A673 (cell line): ENCODE measurements around the gene LSR. TPM values are rescaled to one million over a fixed set of nuclear protein-coding genes. Genes with fewer than 3 reads are reported as not detected.

ENCODE experiments used
- BruUV-seq: library from RNA; stranded (reverse); fragments of 400-500 nt; replicated peaks from 2 replicates; lab custom pipeline; 2021; lab: Mats Ljungman, UMichigan
- CTCF ChIA-PET: fragments of 300-600 bp; sonication (Branson Sonifier 250); formaldehyde crosslinking; loops from one replicate; lab custom pipeline; 2022; ENCODE audit warnings: antibody characterized with exemption; lab: Charles Lee
- POLR2A ChIA-PET: fragments of 300-600 bp; sonication (Branson Sonifier 250); formaldehyde crosslinking; loops from one replicate; lab custom pipeline; 2022; ENCODE audit warnings: antibody characterized with exemption; ENCODE audit not compliant: low non-redundant PET; lab: Charles Lee
- DNase-seq: peaks from one replicate; pipeline ENCODE4 v3.0.0-alpha.2; 2015; ENCODE audit warnings: low spot score
- H3K27ac ChIP-seq: fragments of 200-600 bp; sonication (generic); 2 replicates; pipeline ENCODE4 v1.5.1; 2016; ENCODE audit warnings: mixed run types, low read depth, mild to moderate bottlenecking, mixed read lengths, antibody characterized with exemption, low read length; ENCODE audit not compliant: poor library complexity, severe bottlenecking
- H3K27me3 ChIP-seq: fragments of 200-600 bp; sonication (generic); replicated peaks from 2 replicates; pipeline ENCODE4 v1.6.1; 2017; ENCODE audit warnings: mixed run types, low read depth, mild to moderate bottlenecking, mixed read lengths, antibody characterized with exemption, low read length; ENCODE audit not compliant: insufficient read depth, poor library complexity
- H3K36me3 ChIP-seq: fragments of 200-600 bp; sonication (generic); 2 replicates; pipeline ENCODE4 v1.6.1; 2016; ENCODE audit warnings: mixed run types, mild to moderate bottlenecking, mixed read lengths, antibody characterized with exemption, low read length; ENCODE audit not compliant: insufficient read depth, poor library complexity, severe bottlenecking
- H3K4me1 ChIP-seq: fragments of 200-600 bp; sonication (generic); 2 replicates; pipeline ENCODE4 v1.6.1; 2017; ENCODE audit warnings: mixed run types, mild to moderate bottlenecking, mixed read lengths, antibody characterized with exemption, low read length; ENCODE audit not compliant: insufficient read depth, poor library complexity, severe bottlenecking
- H3K4me3 ChIP-seq: fragments of 200-600 bp; sonication (generic); 2 replicates; pipeline ENCODE4 v1.5.1; 2016; ENCODE audit warnings: low read depth, mixed run types, mild to moderate bottlenecking, mixed read lengths, low read length; ENCODE audit not compliant: poor library complexity, severe bottlenecking
- H3K9me3 ChIP-seq: fragments of 200-600 bp; sonication (generic); 2 replicates; pipeline ENCODE4 v1.6.1; 2016; ENCODE audit warnings: mixed run types, low read depth, mild to moderate bottlenecking, mixed read lengths, antibody characterized with exemption, low read length; ENCODE audit not compliant: poor library complexity, severe bottlenecking
- CTCF ChIP-seq: fragments of 300-800, 200-600 bp; sonication (generic); conservative IDR thresholded peaks from 2 replicates; pipeline ENCODE4 v1.5.1; 2017; ENCODE audit warnings: low read depth, mild to moderate bottlenecking, antibody characterized with exemption, low read length, moderate library complexity, mixed read lengths
- EZH2 ChIP-seq: fragments of 200-600 bp; sonication (generic); IDR thresholded peaks from 2 replicates; pipeline ENCODE4 v1.6.1; 2017; ENCODE audit warnings: borderline replicate concordance, low read depth, mild to moderate bottlenecking, mixed read lengths, antibody characterized with exemption, low read length; ENCODE audit not compliant: poor library complexity, severe bottlenecking
- intact Hi-C: fragments of 100-400 bp; cut with micrococcal nuclease; formaldehyde crosslinking; loops from one replicate; pipeline ENCODE4 v1.10.0; 2022; ENCODE audit not compliant: unreplicated experiment
- total RNA-seq: library from RNA; stranded (reverse); gene quantifications from 2 replicates; pipeline ENCODE4 v1.2.3, GENCODE V29; 2021

LSR gene
- total RNA-seq, 1 experiment from 2014 or later = 1.9 TPM

GRCh38 chr19:35257113-35257461 is 8.3 kb downstream of the LSR start:
- H3K9me3 ChIP-seq = no peaks in the 10 kb centered on the region
- CTCF ChIA-PET = no interaction called here
- H3K4me3 ChIP-seq = no peak overlapping the region
- H3K27me3 ChIP-seq = no peaks in the 10 kb centered on the region
- no TSS peak for BruUV-seq
- no peaks in the 10 kb centered on the region for H3K4me1 ChIP-seq
- intact Hi-C loops = no loop called here
- H3K27ac ChIP-seq = no peak overlapping the region
- H3K36me3 ChIP-seq = no peaks in the 10 kb centered on the region
- DNase-seq = no peak
- POLR2A ChIA-PET = no interaction called here
- TF ChIP-seq CTCF = no peak
- TF ChIP-seq EZH2 = no peak

- H3K9me3 ChIP-seq = no peaks in the 10 kb centered on the region
- BruUV-seq = no TSS peak
- no peaks in the 10 kb centered on the region for H3K27me3 ChIP-seq
- H3K36me3 ChIP-seq = no peaks in the 10 kb centered on the region
- intact Hi-C loops = no loop called here
- ChIA-PET POLR2A (no interaction called here), CTCF (no interaction called here)
- H3K27ac ChIP-seq = no peak overlapping the region
- DNase-seq = no peak
- H3K4me1 ChIP-seq = no peaks in the 10 kb centered on the region
- no peak overlapping the region for H3K4me3 ChIP-seq
- no peak for TF ChIP-seq CTCF
- TF ChIP-seq EZH2 = no peak
These were observed 12.0 kb downstream of the LSR start for GRCh38 chr19:35260694-35261304.

GRCh38 chr19:35261356-35262100 is 12.7 kb downstream of the LSR start:
- intact Hi-C loops = no loop called here
- TF ChIP-seq CTCF (no peak), EZH2 (no peak)
- no peak overlapping the region for H3K4me3 ChIP-seq
- CTCF ChIA-PET = no interaction called here
- H3K36me3 ChIP-seq = no peaks in the 10 kb centered on the region
- POLR2A ChIA-PET = no interaction called here
- BruUV-seq = no TSS peak
- no peaks in the 10 kb centered on the region for H3K9me3 ChIP-seq
- DNase-seq = no peak
- H3K27me3 ChIP-seq = no peaks in the 10 kb centered on the region
- no peaks in the 10 kb centered on the region for H3K4me1 ChIP-seq
- H3K27ac ChIP-seq = no peak overlapping the region
